ENCODE results near the gene CCDC122.

CCDC122 gene

DNA sequence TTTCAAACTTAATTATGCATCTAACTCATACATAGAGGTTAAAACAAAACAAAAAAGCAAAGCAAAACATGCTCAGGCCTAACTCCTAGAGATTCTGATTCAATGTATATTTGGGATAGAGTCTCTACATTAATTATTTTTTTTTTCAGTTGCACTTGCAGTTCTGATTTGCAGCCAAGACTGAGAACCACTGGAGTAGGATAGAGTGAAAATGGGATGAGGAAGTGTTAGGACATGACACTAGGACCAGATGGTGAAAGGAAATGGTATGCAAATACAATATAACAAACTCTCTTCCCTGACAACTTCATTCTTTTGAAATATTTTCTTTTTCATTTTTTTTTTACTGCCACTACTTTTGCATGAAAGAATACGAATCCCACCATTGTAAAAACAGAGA lies 1.8 kb downstream of the CCDC122 start:
- H3K27me3 ChIP-seq (ENCODE audit: control insufficient read depth in 3 of 3, insufficient read depth in 3 of 3, low read depth in 1 of 3, low read length in 3 of 3), result peaks cover 3 to 20% (median 12%) of the 10 kb centered on the region in 3 experiments
- H3K4me2 ChIP-seq (ENCODE audit: insufficient read depth, low read length, poor library complexity, severe bottlenecking), result no peak overlapping the region
- H2BK5ac ChIP-seq (ENCODE audit: low read length), result no peak overlapping the region
- no peak overlapping the region for H3K18ac ChIP-seq (ENCODE audit: low read length)
- no peak overlapping the region for H2BK15ac ChIP-seq (ENCODE audit: low read length)
- H3K36me3 ChIP-seq (replicated peaks in 1 of 2; ENCODE audit: control insufficient read depth in 2 of 2, insufficient read depth in 2 of 2, low read length in 2 of 2), result no peaks in the 10 kb centered on the region
- no peak overlapping the region for H2AK5ac ChIP-seq (ENCODE audit: low read depth, low read length)
- no peak overlapping the region for H2BK12ac ChIP-seq (ENCODE audit: low read length)
- H4K91ac ChIP-seq (ENCODE audit: low read depth, low read length, poor library complexity), result no peak overlapping the region
- no peak overlapping the region for H4K8ac ChIP-seq (ENCODE audit: low read depth, low read length)
- no peak overlapping the region for H3K27ac ChIP-seq (replicated peaks; ENCODE audit: low read length)
- no peak overlapping the region for H3K14ac ChIP-seq (ENCODE audit: low read length)
- no peak for DNase-seq (ENCODE audit: low spot score)
- H3K79me1 ChIP-seq (ENCODE audit: low read depth, low read length), result no peaks in the 10 kb centered on the region
- H3K23ac ChIP-seq (ENCODE audit: low read depth, low read length, poor library complexity), result no peak overlapping the region
- H2AFZ ChIP-seq (ENCODE audit: low read length), result no peak overlapping the region
- no peak overlapping the region for H3K4ac ChIP-seq (ENCODE audit: low read length)
- H3K9ac ChIP-seq (ENCODE audit: low read depth, low read length, poor library complexity), result no peak overlapping the region
- H3K4me1 ChIP-seq (ENCODE audit: control insufficient read depth in 2 of 2, insufficient read depth in 1 of 2, low read depth in 1 of 2, low read length in 2 of 2), result peaks cover 0 to 4% of the 10 kb centered on the region in 2 donors
- no peaks in the 10 kb centered on the region for H3K9me3 ChIP-seq (replicated peaks in 1 of 2; ENCODE audit: control insufficient read depth in 2 of 2, insufficient read depth in 1 of 2, low read depth in 1 of 2, low read length in 2 of 2)
- H3K4me3 ChIP-seq (ENCODE audit: low read length in 2 of 2), result no peak overlapping the region
- no CpG with 5 or more reads among the region's 1 CpG for WGBS, 2 donors (ENCODE audit: extremely low coverage in 2 of 2, insufficient read length in 2 of 2, insufficient replicate concordance in 1 of 2)
- H2BK120ac ChIP-seq (ENCODE audit: low read depth, low read length), result no peak overlapping the region

DNA sequence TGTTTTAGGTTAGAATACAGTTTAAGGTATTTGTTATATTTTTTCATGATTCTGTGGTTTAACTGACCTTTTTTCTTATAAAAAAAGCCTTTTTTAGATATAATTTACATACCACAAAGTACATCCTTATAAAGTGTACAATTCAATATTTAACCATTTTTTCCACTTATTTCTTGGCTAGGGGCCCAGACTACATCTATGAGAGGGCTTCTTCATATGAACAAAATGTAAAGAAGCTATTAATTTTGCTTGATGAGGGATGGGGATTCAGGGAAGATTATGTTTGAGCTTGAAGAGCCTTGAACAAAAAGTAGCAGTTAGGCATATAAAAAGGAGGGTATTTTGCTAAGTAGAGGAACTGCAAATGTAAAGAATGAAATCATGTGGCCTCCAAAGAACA lies 2.2 kb downstream of the CCDC122 start:
- Histone ChIP-seq H2BK120ac (ENCODE audit: low read depth, low read length) (no peak overlapping the region), H3K9me3 (replicated peaks in 1 of 2; ENCODE audit: control insufficient read depth in 2 of 2, insufficient read depth in 1 of 2, low read depth in 1 of 2, low read length in 2 of 2) (no peaks in the 10 kb centered on the region), H3K23ac (ENCODE audit: low read depth, low read length, poor library complexity) (no peak overlapping the region), H3K4me2 (ENCODE audit: insufficient read depth, low read length, poor library complexity, severe bottlenecking) (no peak overlapping the region), H2AFZ (ENCODE audit: low read length) (no peak overlapping the region), H2AK5ac (ENCODE audit: low read depth, low read length) (no peak overlapping the region), H2BK5ac (ENCODE audit: low read length) (no peak overlapping the region), H2BK12ac (ENCODE audit: low read length) (no peak overlapping the region), H3K9ac (ENCODE audit: low read depth, low read length, poor library complexity) (no peak overlapping the region), H2BK15ac (ENCODE audit: low read length) (no peak overlapping the region), H4K91ac (ENCODE audit: low read depth, low read length, poor library complexity) (no peak overlapping the region), H3K36me3 (replicated peaks in 1 of 2; ENCODE audit: control insufficient read depth in 2 of 2, insufficient read depth in 2 of 2, low read length in 2 of 2) (no peaks in the 10 kb centered on the region), H3K4me1 (ENCODE audit: control insufficient read depth in 2 of 2, insufficient read depth in 1 of 2, low read depth in 1 of 2, low read length in 2 of 2) (peaks cover 0 to 4% of the 10 kb centered on the region in 2 donors), H3K27me3 (ENCODE audit: control insufficient read depth in 3 of 3, insufficient read depth in 3 of 3, low read depth in 1 of 3, low read length in 3 of 3) (peaks cover 3 to 20% (median 12%) of the 10 kb centered on the region in 3 experiments), H3K18ac (ENCODE audit: low read length) (no peak overlapping the region), H3K79me1 (ENCODE audit: low read depth, low read length) (no peaks in the 10 kb centered on the region), H3K14ac (ENCODE audit: low read length) (no peak overlapping the region), H3K27ac (replicated peaks; ENCODE audit: low read length) (no peak overlapping the region), H3K4me3 (ENCODE audit: low read length in 2 of 2) (no peak overlapping the region), H3K4ac (ENCODE audit: low read length) (no peak overlapping the region), H4K8ac (ENCODE audit: low read depth, low read length) (no peak overlapping the region)
- DNase-seq (ENCODE audit: low spot score), result no peak

GRCh38 chr13:43876366-43876765 lies 3.2 kb downstream of the CCDC122 start:
- no peak overlapping the region for H2BK15ac ChIP-seq (ENCODE audit: low read length)
- peaks cover 0 to 4% of the 10 kb centered on the region in 2 donors for H3K4me1 ChIP-seq (ENCODE audit: control insufficient read depth in 2 of 2, insufficient read depth in 1 of 2, low read depth in 1 of 2, low read length in 2 of 2)
- H3K27me3 ChIP-seq (ENCODE audit: control insufficient read depth in 3 of 3, insufficient read depth in 3 of 3, low read depth in 1 of 3, low read length in 3 of 3), result peaks cover 3 to 19% (median 12%) of the 10 kb centered on the region in 3 experiments
- H3K9ac ChIP-seq (ENCODE audit: low read depth, low read length, poor library complexity), result no peak overlapping the region
- H3K36me3 ChIP-seq (replicated peaks in 1 of 2; ENCODE audit: control insufficient read depth in 2 of 2, insufficient read depth in 2 of 2, low read length in 2 of 2), result no peaks in the 10 kb centered on the region
- no peak overlapping the region for H3K14ac ChIP-seq (ENCODE audit: low read length)
- no peak overlapping the region for H3K4me2 ChIP-seq (ENCODE audit: insufficient read depth, low read length, poor library complexity, severe bottlenecking)
- WGBS, 2 donors (ENCODE audit: extremely low coverage in 2 of 2, insufficient read length in 2 of 2, insufficient replicate concordance in 1 of 2), result no CpG with 5 or more reads among the region's 2 CpGs
- no peak for DNase-seq (ENCODE audit: low spot score)
- no peaks in the 10 kb centered on the region for H3K9me3 ChIP-seq (replicated peaks in 1 of 2; ENCODE audit: control insufficient read depth in 2 of 2, insufficient read depth in 1 of 2, low read depth in 1 of 2, low read length in 2 of 2)
- H3K4me3 ChIP-seq (ENCODE audit: low read length in 2 of 2), result no peak overlapping the region
- H2AFZ ChIP-seq (ENCODE audit: low read length), result no peak overlapping the region
- no peaks in the 10 kb centered on the region for H3K79me1 ChIP-seq (ENCODE audit: low read depth, low read length)
- no peak overlapping the region for H4K91ac ChIP-seq (ENCODE audit: low read depth, low read length, poor library complexity)
- no peak overlapping the region for H4K8ac ChIP-seq (ENCODE audit: low read depth, low read length)
- no peak overlapping the region for H3K27ac ChIP-seq (replicated peaks; ENCODE audit: low read length)
- no peak overlapping the region for H2BK12ac ChIP-seq (ENCODE audit: low read length)
- H3K18ac ChIP-seq (ENCODE audit: low read length), result no peak overlapping the region
- no peak overlapping the region for H2BK120ac ChIP-seq (ENCODE audit: low read depth, low read length)
- H3K23ac ChIP-seq (ENCODE audit: low read depth, low read length, poor library complexity), result no peak overlapping the region
- H2AK5ac ChIP-seq (ENCODE audit: low read depth, low read length), result no peak overlapping the region
- H2BK5ac ChIP-seq (ENCODE audit: low read length), result no peak overlapping the region
- H3K4ac ChIP-seq (ENCODE audit: low read length), result no peak overlapping the region

DNA sequence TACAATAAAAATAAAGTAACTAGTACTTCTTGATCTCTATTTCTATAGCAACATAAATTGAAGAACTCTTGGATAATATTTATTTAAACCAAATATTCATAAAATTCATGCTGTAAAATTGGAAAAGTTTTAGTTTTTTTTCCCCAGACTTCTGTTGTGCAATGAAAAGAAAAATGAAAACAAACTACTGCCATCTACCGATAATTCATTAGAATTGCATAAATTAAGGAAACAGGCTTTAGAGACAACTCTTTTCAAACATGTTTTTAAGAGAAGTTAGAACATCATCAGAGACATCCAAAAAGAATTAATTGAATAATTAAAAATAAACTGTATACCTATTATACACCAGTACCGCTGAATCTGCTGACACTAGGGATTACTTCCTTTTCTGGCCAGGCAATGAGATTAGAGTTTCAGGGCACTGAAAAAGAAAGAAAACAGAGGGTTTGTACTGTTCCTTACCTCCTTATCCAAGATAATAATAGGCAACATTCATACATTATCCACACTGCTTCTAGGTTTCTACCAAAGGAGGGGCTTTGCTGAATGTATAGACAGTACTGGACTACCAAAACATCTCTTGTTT lies 4.9 kb downstream of the CCDC122 start:
- Histone ChIP-seq H3K14ac (ENCODE audit: low read length) (no peak overlapping the region), H2BK5ac (ENCODE audit: low read length) (no peak overlapping the region), H3K4me1 (ENCODE audit: control insufficient read depth in 2 of 2, insufficient read depth in 1 of 2, low read depth in 1 of 2, low read length in 2 of 2) (peaks cover 0 to 4% of the 10 kb centered on the region in 2 donors), H2AFZ (ENCODE audit: low read length) (no peak overlapping the region), H3K4me2 (ENCODE audit: insufficient read depth, low read length, poor library complexity, severe bottlenecking) (no peak overlapping the region), H2BK120ac (ENCODE audit: low read depth, low read length) (no peak overlapping the region), H3K9me3 (replicated peaks in 1 of 2; ENCODE audit: control insufficient read depth in 2 of 2, insufficient read depth in 1 of 2, low read depth in 1 of 2, low read length in 2 of 2) (no peaks in the 10 kb centered on the region), H2BK15ac (ENCODE audit: low read length) (no peak overlapping the region), H3K4me3 (ENCODE audit: low read length in 2 of 2) (no peak overlapping the region), H3K18ac (ENCODE audit: low read length) (no peak overlapping the region), H4K8ac (ENCODE audit: low read depth, low read length) (no peak overlapping the region), H3K4ac (ENCODE audit: low read length) (no peak overlapping the region), H3K27ac (replicated peaks; ENCODE audit: low read length) (no peak overlapping the region), H3K23ac (ENCODE audit: low read depth, low read length, poor library complexity) (no peak overlapping the region), H3K79me1 (ENCODE audit: low read depth, low read length) (no peaks in the 10 kb centered on the region), H4K91ac (ENCODE audit: low read depth, low read length, poor library complexity) (no peak overlapping the region), H3K9ac (ENCODE audit: low read depth, low read length, poor library complexity) (no peak overlapping the region), H2BK12ac (ENCODE audit: low read length) (no peak overlapping the region), H3K27me3 (ENCODE audit: control insufficient read depth in 3 of 3, insufficient read depth in 3 of 3, low read depth in 1 of 3, low read length in 3 of 3) (peaks cover 0 to 4% (median 0%) of the 10 kb centered on the region in 3 experiments), H2AK5ac (ENCODE audit: low read depth, low read length) (no peak overlapping the region), H3K36me3 (replicated peaks in 1 of 2; ENCODE audit: control insufficient read depth in 2 of 2, insufficient read depth in 2 of 2, low read length in 2 of 2) (no peaks in the 10 kb centered on the region)
- DNase-seq (ENCODE audit: low spot score), result no peak
- WGBS, 2 donors (ENCODE audit: extremely low coverage in 2 of 2, insufficient read length in 2 of 2, insufficient replicate concordance in 1 of 2), result no CpG with 5 or more reads among the region's 2 CpGs

All from neuronal stem cell (in vitro differentiated cells).